ENCODE measurements around the gene C4BPB.
A peak's percentile ranks its signal among the peaks of the same experiment; 100 is the strongest.

The C4BPB gene

GRCh38 chr1:207081806-207082205 is 6.9 kb upstream of the C4BPB start:
- no peak for TF ChIP-seq CTCF (IDR thresholded peaks at IDR 0.05; ENCODE audit: control insufficient read depth, insufficient read depth, low read depth, low read length, missing control alignments)
- DNase-seq (ENCODE audit: low read depth): no peak
- no peak overlapping the region for H3K4me3 ChIP-seq (ENCODE audit: control insufficient read depth, low read depth, low read length)

GRCh38 chr1:207084232-207084631 is 4.4 kb upstream of the C4BPB start:
- DNase-seq (ENCODE audit: low read depth): no peak
- no peak for TF ChIP-seq CTCF (IDR thresholded peaks at IDR 0.05; ENCODE audit: control insufficient read depth, insufficient read depth, low read depth, low read length, missing control alignments)

GRCh38 chr1:207084701-207085180 is 3.9 kb upstream of the C4BPB start:
- no peak for DNase-seq (ENCODE audit: low read depth)
- TF ChIP-seq CTCF (IDR thresholded peaks at IDR 0.05; ENCODE audit: control insufficient read depth, insufficient read depth, low read depth, low read length, missing control alignments): peak; percentile 61
- H3K4me3 ChIP-seq (ENCODE audit: control insufficient read depth, low read depth, low read length): no peak overlapping the region

More at GRCh38 chr1:207084232-207084631, 4.4 kb upstream of the C4BPB start:
- no peak overlapping the region for H3K4me3 ChIP-seq (ENCODE audit: control insufficient read depth, low read depth, low read length)

- no peak overlapping the region for H3K4me3 ChIP-seq (ENCODE audit: control insufficient read depth, low read depth, low read length)
- DNase-seq (ENCODE audit: low read depth): no peak
- no peak for TF ChIP-seq CTCF (IDR thresholded peaks at IDR 0.05; ENCODE audit: control insufficient read depth, insufficient read depth, low read depth, low read length, missing control alignments)
Observed at GRCh38 chr1:207085887-207086286, 2.8 kb upstream of the C4BPB start.

- no peak overlapping the region for H3K4me3 ChIP-seq (ENCODE audit: control insufficient read depth, low read depth, low read length)
- TF ChIP-seq CTCF (IDR thresholded peaks at IDR 0.05; ENCODE audit: control insufficient read depth, insufficient read depth, low read depth, low read length, missing control alignments): no peak
Observed at GRCh38 chr1:207088161-207088560, 499 bp upstream of the C4BPB start.

GRCh38 chr1:207089627-207090355 is 1.1 kb downstream of the C4BPB start:
- no peak overlapping the region for H3K4me3 ChIP-seq (ENCODE audit: control insufficient read depth, low read depth, low read length)
- no peak for TF ChIP-seq CTCF (IDR thresholded peaks at IDR 0.05; ENCODE audit: control insufficient read depth, insufficient read depth, low read depth, low read length, missing control alignments)
- no peak for DNase-seq (ENCODE audit: low read depth)

More at GRCh38 chr1:207088161-207088560, 499 bp upstream of the C4BPB start:
- no peak for DNase-seq (ENCODE audit: low read depth)

Data from AG09309 (cell line).